PC-3 (cell line): ENCODE results near the gene OSTM1.

Source experiments
- CTCF ChIP-seq: fragments of 300-600 bp; sonication (generic); conservative IDR thresholded peaks from 2 replicates; pipeline ENCODE4 v1.5.1; 2017; ENCODE audit warnings: antibody characterized with exemption, low read depth, mild to moderate bottlenecking, low read length
- EZH2 ChIP-seq: fragments of 300-600 bp; sonication (generic); IDR thresholded peaks from one replicate; pipeline ENCODE4 v1.6.1; 2017; ENCODE audit warnings: antibody characterized with exemption, mild to moderate bottlenecking, low read length; ENCODE audit not compliant: unreplicated experiment
- EZH2phosphoT487 ChIP-seq: fragments of 300-600 bp; sonication (generic); IDR thresholded peaks from 2 replicates; pipeline ENCODE4 v1.6.1; 2018; ENCODE audit warnings: mild to moderate bottlenecking, antibody characterized with exemption, low read length, borderline replicate concordance

- TF ChIP-seq EZH2: no peak
- peak; percentile 70 for TF ChIP-seq CTCF
- TF ChIP-seq EZH2phosphoT487: no peak
Observed at GRCh38 chr6:108113557-108114519, 39.3 kb upstream of the OSTM1 start.
